ENCODE data around the gene NXPE4. TPM values are rescaled to one million over a fixed set of nuclear protein-coding genes. Genes with fewer than 3 reads are reported as not detected.

NXPE4 gene
- total RNA-seq, 1 experiment from 2014 or later = not detected

DNA sequence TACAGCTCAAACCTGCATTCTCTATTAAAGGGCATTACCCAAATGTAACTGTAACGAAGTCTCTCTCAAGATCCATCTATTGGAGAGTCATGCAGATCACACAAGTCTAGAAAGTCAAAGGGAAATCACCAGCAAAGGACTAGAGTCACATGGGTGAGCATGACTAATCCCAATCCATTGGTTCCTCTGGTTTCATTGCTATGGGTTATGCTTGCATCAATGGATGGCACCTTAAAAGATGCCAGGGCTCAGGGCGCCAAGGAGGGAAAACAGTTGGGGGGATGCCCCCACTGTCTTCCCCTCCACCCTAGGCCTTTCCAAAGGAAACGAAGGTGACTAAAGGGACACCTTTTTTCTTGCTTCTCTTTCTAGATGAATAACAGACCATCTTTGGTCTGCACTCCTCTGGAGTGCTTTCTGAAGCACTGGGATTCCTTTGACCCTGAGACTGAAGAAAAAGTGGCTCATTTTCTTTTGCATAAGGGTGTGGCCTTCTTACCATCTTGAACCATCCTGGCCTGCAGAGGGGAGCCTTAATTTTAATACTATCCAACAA is 8.1 kb downstream of the NXPE4 start:
- Mint-ChIP-seq H3K9me3 (ENCODE audit: unreplicated experiment) (peaks cover 48% of the 10 kb centered on the region), H3K36me3 (ENCODE audit: insufficient read depth, unreplicated experiment) (no peaks in the 10 kb centered on the region), H3K27me3 (ENCODE audit: insufficient read depth, unreplicated experiment) (no peaks in the 10 kb centered on the region), H3K4me3 (ENCODE audit: unreplicated experiment) (no peak overlapping the region), H3K27ac (ENCODE audit: unreplicated experiment) (no peak overlapping the region), H3K4me1 (ENCODE audit: low read depth, unreplicated experiment) (no peaks in the 10 kb centered on the region)
- Histone ChIP-seq H3K27me3 (replicated peaks; ENCODE audit: control insufficient read depth, insufficient read depth, low read length) (no peaks in the 10 kb centered on the region), H3K4me1 (no peaks in the 10 kb centered on the region), H3K36me3 (ENCODE audit: control insufficient read depth, insufficient read depth, low read length) (no peaks in the 10 kb centered on the region), H3K9me3 (peaks cover 33% of the 10 kb centered on the region), H3K4me3 (ENCODE audit: low read depth, low read length) (no peak overlapping the region)
- ChIA-PET CTCF (no interaction called here), POLR2A (no interaction called here)
- TF ChIP-seq, protein P1, sequence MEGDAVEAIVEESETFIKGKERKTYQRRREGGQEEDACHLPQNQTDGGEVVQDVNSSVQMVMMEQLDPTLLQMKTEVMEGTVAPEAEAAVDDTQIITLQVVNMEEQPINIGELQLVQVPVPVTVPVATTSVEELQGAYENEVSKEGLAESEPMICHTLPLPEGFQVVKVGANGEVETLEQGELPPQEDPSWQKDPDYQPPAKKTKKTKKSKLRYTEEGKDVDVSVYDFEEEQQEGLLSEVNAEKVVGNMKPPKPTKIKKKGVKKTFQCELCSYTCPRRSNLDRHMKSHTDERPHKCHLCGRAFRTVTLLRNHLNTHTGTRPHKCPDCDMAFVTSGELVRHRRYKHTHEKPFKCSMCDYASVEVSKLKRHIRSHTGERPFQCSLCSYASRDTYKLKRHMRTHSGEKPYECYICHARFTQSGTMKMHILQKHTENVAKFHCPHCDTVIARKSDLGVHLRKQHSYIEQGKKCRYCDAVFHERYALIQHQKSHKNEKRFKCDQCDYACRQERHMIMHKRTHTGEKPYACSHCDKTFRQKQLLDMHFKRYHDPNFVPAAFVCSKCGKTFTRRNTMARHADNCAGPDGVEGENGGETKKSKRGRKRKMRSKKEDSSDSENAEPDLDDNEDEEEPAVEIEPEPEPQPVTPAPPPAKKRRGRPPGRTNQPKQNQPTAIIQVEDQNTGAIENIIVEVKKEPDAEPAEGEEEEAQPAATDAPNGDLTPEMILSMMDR (IDR thresholded peaks at IDR 0.05; ENCODE audit: insufficient read depth in 1 of 2, low read depth in 1 of 2, low read length in 1 of 2, severe bottlenecking in 1 of 2, unreplicated experiment in 1 of 2) = no peak
- intact Hi-C loops (cut with micrococcal nuclease; ENCODE audit: unreplicated experiment) = loop anchor here (2.0 kb wide), 1 partner anchor 247 kb away; no protein-coding TSS in a partner anchor
- no peak for DNase-seq
- BruUV-seq (replicated peaks) = no TSS peak

DNA sequence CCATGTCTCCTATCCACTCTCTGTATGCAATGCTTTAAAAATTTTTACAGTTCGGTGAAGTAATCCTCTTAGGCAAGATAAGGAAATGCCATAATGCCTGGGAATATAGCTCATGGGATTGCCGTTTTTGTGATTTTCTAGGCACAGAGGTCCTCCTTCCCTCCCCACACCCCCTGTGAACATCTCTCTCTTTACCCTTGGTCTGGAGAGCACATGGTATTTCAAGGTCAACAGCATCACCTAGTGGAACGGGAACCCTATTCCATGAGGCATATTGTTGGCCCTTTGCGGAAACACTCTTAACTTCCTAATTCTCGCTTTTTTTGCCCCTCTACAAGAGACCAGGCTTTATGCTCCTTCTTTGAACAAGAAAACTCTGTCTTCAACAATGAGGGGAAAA is 8.8 kb downstream of the NXPE4 start:
- ChIA-PET POLR2A (interaction anchor here (0.6 kb wide), 1 partner anchor 159 kb away, joined by 6 read pairs; no protein-coding TSS in a partner anchor), CTCF (no interaction called here)
- no peak overlapping the region for H3K27ac Mint-ChIP-seq (ENCODE audit: unreplicated experiment)
- DNase-seq = no peak
- BruUV-seq (replicated peaks) = no TSS peak
- Histone ChIP-seq H3K9me3 (peaks cover 33% of the 10 kb centered on the region), H3K36me3 (ENCODE audit: control insufficient read depth, insufficient read depth, low read length) (no peaks in the 10 kb centered on the region), H3K4me1 (no peaks in the 10 kb centered on the region), H3K4me3 (ENCODE audit: low read depth, low read length) (no peak overlapping the region), H3K27me3 (replicated peaks; ENCODE audit: control insufficient read depth, insufficient read depth, low read length) (no peaks in the 10 kb centered on the region)
- TF ChIP-seq, protein P1 (IDR thresholded peaks at IDR 0.05; ENCODE audit: insufficient read depth in 1 of 2, low read depth in 1 of 2, low read length in 1 of 2, severe bottlenecking in 1 of 2, unreplicated experiment in 1 of 2) = peak; percentile 27
- peaks cover 50% of the 10 kb centered on the region for H3K9me3 Mint-ChIP-seq (ENCODE audit: unreplicated experiment)
- H3K27me3 Mint-ChIP-seq (ENCODE audit: insufficient read depth, unreplicated experiment) = no peaks in the 10 kb centered on the region
- no peak overlapping the region for H3K4me3 Mint-ChIP-seq (ENCODE audit: unreplicated experiment)
- H3K4me1 Mint-ChIP-seq (ENCODE audit: low read depth, unreplicated experiment) = no peaks in the 10 kb centered on the region
- H3K36me3 Mint-ChIP-seq (ENCODE audit: insufficient read depth, unreplicated experiment) = no peaks in the 10 kb centered on the region
- intact Hi-C loops (cut with micrococcal nuclease; ENCODE audit: unreplicated experiment) = loop anchor here (1.0 to 2.0 kb wide), 2 partner anchors 246 to 306 kb away; no protein-coding TSS in a partner anchor

DNA sequence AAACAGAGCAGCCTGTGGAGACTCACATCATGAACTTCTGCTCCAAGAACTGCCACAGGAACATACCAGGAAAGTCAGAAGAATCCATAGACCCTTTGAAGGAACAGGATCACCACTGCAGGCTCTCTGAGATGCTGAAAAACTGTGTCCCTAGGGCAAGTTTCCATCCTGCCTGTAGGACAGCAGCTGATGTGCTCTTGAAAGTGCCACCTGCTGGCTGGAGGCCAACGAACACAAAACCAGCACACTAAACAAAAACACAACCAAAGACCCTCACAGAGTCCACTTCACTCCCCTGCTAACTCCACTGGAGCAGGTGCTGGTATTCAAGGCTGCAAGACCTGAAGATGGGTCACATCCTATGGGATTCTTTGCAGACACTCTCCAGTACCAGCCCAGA is 23.9 kb downstream of the NXPE4 start:
- CTCF ChIA-PET = no interaction called here
- Mint-ChIP-seq H3K27me3 (ENCODE audit: insufficient read depth, unreplicated experiment) (no peaks in the 10 kb centered on the region), H3K27ac (ENCODE audit: unreplicated experiment) (no peak overlapping the region), H3K36me3 (ENCODE audit: insufficient read depth, unreplicated experiment) (no peaks in the 10 kb centered on the region), H3K4me3 (ENCODE audit: unreplicated experiment) (no peak overlapping the region), H3K4me1 (ENCODE audit: low read depth, unreplicated experiment) (peaks cover 19% of the 10 kb centered on the region), H3K9me3 (ENCODE audit: unreplicated experiment) (peaks cover 48% of the 10 kb centered on the region)
- TF ChIP-seq, protein P1 (IDR thresholded peaks at IDR 0.05; ENCODE audit: insufficient read depth in 1 of 2, low read depth in 1 of 2, low read length in 1 of 2, severe bottlenecking in 1 of 2, unreplicated experiment in 1 of 2) = peak; percentile 17 to 30
- POLR2A ChIA-PET = no interaction called here
- no TSS peak for BruUV-seq (replicated peaks)
- H3K27me3 ChIP-seq (replicated peaks; ENCODE audit: control insufficient read depth, insufficient read depth, low read length) = no peaks in the 10 kb centered on the region; the same call in 1 of the 2 replicates
- H3K9me3 ChIP-seq = no peaks in the 10 kb centered on the region; the same call in none of the 2 replicates
- H3K36me3 ChIP-seq (ENCODE audit: control insufficient read depth, insufficient read depth, low read length) = no peaks in the 10 kb centered on the region
- intact Hi-C loops (cut with micrococcal nuclease; ENCODE audit: unreplicated experiment) = no loop called here
- DNase-seq = peak in 1 of 2 experiments; percentile 21
- no peak overlapping the region for H3K4me3 ChIP-seq (ENCODE audit: low read depth, low read length)
- peaks cover 26% of the 10 kb centered on the region for H3K4me1 ChIP-seq

All from Caco-2 (cell line).